Activated CD8-positive, alpha-beta memory T cell treated with anti-CD3 and anti-CD28 coated beads, Interleukin-2, amount 50 U/mL, for 1 hour (primary cell): Measurements from ENCODE around the gene TNFRSF21.
"Not testable (repeated sequence)": the region's sequence is repeated elsewhere in the genome, so short reads cannot be mapped to it uniquely, and the experiment has no call there.

ENCODE experiments used
- DNase-seq: peaks from one replicate; pipeline ENCODE4 v3.0.0-alpha.2; 2020; ENCODE audit errors: extremely low read depth

TNFRSF21 gene, protein sequence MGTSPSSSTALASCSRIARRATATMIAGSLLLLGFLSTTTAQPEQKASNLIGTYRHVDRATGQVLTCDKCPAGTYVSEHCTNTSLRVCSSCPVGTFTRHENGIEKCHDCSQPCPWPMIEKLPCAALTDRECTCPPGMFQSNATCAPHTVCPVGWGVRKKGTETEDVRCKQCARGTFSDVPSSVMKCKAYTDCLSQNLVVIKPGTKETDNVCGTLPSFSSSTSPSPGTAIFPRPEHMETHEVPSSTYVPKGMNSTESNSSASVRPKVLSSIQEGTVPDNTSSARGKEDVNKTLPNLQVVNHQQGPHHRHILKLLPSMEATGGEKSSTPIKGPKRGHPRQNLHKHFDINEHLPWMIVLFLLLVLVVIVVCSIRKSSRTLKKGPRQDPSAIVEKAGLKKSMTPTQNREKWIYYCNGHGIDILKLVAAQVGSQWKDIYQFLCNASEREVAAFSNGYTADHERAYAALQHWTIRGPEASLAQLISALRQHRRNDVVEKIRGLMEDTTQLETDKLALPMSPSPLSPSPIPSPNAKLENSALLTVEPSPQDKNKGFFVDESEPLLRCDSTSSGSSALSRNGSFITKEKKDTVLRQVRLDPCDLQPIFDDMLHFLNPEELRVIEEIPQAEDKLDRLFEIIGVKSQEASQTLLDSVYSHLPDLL

DNA sequence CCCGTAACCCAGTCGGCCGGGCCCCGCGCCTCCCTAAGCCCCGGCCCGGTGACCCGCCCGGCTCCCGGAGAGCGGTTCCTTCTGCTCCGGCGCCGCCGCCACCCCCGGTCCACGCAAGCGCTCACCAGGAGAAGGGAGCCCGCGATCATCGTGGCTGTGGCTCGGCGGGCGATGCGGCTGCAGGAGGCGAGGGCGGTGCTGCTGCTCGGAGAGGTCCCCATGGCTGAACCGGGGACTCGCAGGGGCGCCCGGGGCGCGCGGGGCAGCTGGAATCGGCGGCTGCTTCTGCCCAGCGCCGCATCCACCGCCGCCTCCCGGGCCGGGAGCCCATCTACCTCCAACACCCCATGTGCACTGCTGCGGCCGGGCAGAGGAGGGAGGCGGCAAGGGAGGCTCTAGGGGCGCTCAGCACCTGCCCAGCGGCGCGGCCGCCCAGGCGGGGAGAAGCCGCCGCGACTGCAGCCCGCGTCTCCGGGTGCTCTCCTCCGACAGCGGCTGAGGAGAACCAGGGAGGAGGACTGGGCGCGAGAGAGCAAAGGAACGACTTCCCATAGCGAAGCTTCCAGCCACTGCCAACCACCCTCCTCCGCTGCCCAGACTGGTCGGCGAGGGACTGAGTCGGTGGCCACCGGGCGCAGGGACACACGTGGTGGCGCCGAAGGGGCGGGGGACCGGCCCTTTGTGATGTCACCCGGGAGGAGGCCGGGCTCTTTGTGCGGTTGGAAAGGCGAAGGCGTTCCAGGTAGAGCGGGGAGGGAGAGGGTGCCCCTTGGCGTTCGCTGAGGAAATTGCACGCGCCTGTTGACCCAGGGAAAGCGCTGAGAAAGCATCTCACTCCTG, at the start of gene TNFRSF21:
TNFRSF21 (minus strand) TSS at position 615 of the 840 bp plus-strand sequence; CDS start at position 221, 394 bp downstream.
- DNase-seq = peak; percentile 32

DNA sequence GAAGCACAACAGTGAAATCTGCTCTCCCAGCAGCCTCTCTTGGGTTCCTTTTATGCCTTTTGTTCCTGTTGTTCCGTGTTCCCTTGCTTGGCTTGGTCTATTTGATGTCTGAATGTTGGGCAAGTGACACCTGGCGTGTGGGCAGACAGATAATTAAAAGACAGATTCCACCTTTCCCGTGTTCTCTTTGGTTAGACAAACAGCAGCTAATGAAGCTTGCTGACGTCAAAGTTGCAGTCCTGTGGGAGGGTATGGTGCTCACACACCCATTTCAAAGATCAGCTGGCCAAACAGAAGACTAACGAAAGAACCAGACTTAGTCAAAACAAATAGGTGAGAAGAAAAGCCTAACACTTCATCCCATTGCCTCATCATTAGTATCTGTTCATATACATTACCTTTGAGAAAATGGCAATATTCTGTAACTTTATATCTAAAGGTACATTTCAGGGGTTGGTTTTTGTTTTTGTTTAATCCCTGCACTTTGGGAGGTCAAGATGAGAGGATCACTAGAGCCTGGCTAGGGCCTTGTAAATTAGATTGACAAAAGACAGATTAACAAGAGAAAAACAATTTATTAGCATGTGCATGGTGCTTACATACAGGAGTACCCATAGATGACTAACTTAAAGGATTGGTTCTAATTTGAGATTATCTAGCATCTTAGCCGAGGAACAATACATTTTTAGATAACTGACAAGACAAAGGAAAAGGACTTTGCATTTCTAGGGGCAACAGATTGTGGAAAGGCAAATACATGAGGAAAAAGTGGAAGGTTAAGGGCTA, 48.9 kb upstream of the TNFRSF21 start:
- no peak for DNase-seq

DNA sequence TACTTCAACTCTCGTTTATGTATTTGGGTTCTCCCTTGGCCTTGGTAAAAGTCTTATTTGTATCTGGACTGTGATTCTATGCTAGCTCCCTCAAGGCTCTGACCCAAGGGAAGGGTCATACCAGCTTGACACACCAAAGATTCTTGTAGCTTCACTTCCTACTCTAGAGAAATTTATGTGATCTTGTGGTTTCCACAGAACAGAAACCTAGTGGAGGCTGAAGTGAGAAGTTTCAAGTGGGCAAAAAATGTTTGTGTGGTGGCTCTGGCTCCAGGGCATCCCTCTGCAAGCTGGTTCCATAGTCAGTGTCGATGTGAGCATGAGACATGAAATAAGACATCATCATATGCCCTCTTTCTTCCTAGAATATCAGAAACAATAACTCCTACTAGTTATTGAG, 48.1 kb upstream of the TNFRSF21 start:
- no peak for DNase-seq

DNA sequence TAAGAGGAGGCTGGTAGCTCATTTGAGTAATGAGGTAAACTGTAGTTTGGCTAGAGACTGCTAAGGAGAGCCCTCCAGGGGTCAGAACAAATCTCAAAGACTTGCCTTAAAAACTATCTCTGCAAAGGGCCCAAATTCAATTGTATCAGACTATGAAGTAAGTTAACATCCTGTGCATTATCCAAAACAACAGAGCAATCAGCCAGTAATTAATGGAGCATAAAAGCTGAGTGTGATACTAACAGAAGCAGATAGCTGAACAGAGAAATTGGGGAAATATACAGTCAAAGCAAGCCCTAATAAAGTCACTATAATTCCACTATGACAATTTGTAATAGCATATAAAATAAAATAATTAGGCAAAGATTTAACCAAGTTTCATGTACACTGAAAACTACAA, 45.8 kb upstream of the TNFRSF21 start:
- no peak for DNase-seq

DNA sequence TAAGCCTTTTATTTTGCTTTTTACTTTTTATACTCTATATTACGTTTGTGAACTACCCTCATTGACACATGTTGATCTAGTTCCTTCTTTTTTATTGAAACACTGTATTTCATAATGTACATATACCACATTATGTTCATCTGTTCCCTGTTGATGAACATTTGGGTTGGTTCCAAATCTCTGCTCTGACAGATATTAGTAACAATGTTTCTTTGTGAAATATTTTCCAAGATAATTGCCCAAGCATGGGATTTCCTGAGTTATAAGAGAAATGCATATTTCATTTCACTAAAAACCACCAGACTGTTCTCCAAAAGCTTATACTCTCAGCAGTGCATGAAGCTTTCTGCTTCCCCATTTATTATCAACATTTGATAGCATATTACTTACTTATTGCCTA, 44.2 kb upstream of the TNFRSF21 start:
- DNase-seq = no peak

DNA sequence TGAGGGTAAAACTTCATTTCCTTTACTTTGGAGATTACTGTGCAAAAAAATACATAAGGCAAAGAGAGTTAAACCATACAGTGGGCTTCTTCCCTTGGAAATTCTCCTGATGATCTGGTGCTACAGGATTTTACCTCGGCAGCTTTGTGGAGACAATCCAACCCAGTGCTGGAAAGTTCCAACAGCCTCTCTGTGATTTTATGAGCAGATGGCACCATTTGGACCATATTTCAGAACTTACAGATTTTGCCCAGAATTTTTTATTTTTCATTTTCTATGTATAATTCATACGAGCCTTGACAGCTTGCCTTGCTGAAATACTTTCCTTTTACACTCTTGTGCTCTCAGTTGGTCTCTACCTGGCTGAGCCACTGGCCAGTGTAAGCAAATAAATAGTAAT, 43.3 kb upstream of the TNFRSF21 start:
- DNase-seq = no peak

DNA sequence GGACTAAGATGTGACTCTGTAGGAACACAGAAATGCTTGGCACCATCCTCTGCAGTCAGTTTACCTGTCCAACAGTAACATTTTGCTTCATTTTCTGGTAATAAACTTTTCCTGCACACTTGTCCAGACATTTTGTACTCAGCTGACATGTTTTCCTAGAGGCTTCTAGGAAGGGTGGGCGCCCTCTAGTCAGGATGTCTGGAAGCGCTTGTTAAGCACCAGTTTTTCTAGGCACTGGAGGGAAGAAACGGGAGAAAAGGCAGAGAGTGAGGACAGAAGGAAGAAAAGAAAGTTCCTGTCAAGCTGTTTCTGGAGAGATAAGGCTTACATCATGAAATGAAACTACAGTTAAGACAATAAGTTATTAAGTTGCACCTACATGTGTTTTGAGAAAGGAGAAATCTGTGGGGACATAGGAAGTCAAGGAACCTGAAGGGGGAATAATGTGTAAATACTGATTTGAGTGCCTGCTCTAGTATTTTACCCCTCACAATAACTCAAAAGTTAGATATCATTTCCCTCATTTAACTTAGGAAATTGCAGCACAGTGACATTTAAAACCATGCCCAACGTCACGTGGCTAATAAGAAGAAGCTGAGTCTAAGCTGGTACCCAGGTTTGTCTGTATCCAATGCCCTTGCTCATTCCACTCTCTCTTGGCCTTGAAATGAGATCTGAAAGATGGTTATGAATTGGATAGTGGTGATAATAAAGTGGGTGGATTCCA, 42.7 kb upstream of the TNFRSF21 start:
- DNase-seq = no peak

DNA sequence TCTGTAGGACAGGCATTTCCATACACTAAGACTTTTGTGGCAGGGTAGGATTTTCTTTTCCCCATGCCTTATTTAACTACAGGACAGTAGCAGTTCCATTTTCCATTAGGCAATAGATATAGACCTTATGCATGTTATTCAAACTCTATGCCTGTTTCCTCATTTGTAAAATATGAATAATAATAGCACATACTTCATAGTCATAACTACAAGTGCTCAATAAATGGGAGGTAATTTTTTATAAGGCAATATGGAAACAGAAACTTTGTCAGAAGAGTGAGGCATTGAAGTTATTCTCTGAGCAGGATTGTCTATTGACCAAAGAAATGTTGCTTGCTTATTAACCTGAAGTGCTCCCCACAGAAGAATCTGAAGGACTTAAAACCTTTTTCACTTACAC, 41.9 kb upstream of the TNFRSF21 start:
- no peak for DNase-seq

DNA sequence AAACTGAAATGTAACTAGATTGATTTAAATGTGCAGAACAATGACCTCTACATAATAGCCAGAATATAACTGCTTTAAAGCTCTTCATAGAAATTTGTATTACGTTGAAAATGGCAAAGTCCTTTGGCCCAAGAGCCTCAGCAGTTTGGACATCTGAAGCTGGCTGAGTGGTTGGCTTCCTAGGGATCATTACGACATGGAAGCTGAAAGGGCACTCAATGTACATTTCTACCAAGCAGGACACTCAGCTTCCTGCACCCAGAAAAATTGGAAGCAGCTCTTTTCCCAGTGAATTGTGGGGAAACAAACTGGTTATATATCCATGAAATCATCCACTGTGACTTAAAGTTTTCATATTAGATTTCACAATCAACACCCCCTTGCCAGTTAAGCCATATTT, 40.2 kb upstream of the TNFRSF21 start:
- DNase-seq = no peak

DNA sequence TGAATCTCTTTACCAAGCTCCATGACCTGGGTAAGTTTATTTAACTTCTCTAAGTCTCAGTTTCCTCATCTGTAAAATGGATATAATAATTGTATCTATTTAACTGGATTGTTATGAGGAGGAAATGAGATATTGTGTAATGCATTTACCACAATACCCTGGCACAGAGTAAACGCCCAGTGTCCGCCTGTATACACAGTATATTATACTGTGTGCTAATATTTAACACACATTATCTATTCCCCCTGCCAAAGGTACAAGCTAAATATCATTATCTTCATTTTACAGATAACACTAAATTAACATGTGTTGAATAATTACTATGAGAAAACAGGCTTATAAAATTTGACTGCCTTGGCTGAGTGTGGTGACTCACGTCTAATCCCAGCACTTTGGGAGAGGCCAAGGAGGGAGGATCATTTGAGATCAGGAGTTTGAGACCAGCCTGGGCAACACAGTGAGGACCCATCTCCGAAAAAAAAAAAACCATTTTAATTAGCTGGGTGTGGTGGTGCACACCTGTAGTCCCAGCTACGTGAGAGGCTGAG, 38.7 kb upstream of the TNFRSF21 start:
- DNase-seq = no peak

DNA sequence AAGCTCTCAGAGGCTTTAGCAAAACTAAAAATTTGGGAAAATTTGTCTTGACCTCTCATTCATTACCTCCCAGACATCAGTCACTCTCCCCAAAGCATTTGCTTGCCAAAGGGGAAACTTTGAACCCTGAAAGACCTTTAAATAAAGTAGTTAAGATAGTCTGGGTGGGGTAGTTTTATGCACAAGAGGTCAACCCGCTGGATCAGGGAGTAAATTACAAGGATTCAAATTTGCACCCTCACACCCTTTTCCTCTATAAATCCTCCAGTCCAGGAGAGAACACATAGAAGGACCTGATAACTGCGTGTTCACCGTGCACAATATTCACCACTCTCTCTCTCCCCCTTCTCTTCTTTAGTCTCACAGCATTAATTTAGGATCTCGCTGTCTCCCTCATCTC, 36.1 kb upstream of the TNFRSF21 start:
- no peak for DNase-seq

DNA sequence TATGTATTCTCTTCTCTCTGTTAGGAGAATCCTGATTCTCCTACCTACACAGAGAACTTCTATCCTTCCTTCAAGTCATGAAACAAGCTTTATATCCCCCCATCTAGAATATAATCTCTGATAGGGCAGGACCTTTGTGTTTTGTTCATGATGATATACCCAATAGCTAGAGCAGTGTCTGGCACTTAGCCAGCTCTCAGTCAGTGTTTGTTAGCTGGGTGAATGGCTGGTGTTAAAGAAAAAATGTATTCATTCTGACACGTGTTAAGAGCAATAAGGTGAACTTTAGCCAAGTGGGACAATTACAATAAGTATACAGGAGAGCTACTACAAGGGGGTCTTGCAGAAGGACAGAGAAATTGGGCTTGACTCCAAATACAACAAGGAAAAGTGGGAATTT, 34.3 kb upstream of the TNFRSF21 start:
- DNase-seq = no peak

DNA sequence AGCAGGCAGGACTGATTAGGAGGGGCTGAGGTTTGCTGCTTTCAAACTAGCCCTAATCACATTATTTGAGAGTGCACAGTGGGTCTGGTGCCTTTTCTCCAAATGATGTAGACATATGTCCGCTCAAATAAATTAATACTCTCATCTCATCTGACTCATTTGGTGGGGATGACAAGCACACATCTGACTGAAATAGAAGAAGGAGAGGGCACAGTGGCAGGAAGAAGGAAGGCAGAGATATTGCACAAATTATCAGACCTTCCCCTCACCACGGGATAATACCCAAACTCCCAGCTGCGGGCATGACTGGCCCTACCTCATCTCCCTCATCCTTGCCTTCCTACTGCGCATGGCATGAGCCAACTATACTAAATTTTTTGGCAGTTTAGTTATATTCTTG, 33.9 kb upstream of the TNFRSF21 start:
- DNase-seq = no peak

DNA sequence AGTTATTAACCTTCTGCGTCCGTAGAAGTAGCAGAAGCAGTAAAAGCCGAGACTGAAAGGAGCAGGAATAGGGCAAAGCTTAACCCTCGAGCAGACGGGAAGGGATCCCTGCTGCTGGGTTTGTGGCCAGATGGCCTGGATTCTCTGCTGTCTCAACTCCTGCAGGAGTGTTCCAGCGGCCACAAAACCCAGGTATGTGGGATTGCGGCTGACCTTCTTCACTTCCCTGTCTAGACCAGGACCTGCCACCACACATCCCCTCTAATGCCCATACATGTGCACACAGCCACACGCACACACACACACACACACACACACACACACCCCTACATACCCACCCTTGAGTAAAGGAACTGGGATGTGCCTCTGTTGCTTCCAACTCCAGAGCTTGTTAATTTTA, 33.1 kb upstream of the TNFRSF21 start:
- DNase-seq = no peak

DNA sequence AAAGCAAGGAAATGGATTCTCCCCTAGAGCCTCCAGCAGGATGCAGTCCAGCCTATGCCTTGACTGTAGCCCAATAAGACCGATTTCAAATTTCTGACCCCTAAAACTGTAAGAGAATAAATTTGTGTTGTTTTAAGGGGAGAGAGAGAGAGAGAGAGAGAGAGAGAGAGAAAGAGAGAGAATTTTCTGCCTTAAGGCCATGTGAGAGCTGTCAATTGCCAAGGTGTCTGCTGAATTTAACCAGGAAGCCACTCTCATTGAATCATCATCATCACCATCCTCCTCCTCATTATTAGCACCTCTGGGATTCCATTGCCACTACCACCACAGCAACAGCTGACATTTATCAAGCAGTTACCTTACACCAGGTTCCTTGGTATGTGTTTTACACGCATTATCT, 27.8 kb upstream of the TNFRSF21 start:
- no peak for DNase-seq

DNA sequence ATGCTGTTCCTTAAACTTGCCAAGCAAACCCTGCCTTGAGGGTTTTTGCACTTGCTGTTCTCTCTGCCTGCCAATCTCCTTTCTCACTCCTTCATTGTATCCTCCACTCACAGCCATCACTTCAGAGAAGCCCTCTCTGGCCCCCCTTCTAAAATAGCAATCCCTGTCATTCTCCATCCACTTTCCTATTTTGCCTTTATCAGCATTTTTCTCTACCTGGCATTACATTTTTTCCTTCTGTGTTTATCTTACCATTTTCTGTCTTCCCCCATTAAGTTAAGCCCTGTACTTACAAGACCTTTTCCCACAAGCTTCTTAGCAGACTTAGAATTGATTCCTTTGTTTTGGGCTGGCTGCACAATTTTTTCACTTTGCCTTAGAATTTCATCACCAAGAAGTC, 26.6 kb upstream of the TNFRSF21 start:
- DNase-seq = no peak

DNA sequence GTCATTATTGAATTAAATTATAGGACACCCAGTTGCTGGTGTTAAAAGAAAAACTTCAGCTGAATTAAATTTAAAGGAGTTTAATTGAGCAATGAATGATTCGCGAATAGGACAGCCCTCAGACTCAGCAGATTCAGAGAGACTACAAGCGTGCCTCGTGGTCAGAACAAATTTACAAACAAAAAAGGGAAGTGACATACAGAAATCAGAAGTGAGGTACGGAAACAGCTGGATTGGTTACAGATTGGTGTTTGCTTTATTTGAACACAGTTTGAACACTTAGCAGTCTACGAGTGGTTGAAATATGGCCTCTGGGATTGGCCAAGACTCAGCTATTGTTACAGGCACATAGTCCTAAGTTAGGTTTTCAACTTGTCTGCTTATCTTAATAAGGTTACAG, 25.8 kb upstream of the TNFRSF21 start:
- no peak for DNase-seq

DNA sequence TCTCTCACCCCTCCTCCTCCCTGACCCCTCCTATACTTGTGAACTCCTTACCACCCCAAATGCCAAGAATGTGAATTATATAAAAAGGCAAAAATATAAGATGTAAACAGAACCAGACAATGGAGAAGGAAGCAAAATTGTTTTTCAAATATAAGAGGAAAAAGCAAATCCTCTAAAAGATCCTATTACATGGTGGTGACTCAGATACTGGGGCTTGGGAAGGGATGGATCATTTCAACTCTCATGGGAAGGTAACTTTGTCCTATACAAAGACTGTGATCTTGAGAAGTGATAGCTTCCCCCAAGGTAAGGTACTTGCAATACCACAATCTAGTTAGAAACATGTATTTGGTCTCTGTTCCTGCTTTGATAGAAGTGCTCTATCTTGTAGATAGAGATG, 24.6 kb upstream of the TNFRSF21 start:
- DNase-seq = no peak

DNA sequence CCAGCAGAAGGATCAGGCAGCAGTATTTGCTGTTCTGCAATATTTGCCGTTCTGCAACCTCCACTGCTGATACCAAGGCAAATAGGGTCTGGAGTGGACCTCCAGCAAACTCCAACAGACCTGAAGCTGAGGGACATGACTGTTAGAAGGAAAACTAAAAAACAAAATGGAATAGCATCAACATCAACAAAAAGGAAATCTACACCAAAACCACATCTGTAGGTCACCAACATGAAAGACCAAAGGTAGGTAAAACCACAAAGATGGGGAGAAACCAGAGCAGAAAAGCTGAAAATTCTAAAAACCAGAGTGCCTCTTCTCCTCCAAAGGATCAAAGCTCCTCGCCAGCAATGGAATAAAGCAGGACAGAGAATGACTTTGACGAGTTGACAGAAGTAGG, 18.9 kb upstream of the TNFRSF21 start:
- not testable (repeated sequence) for DNase-seq

DNA sequence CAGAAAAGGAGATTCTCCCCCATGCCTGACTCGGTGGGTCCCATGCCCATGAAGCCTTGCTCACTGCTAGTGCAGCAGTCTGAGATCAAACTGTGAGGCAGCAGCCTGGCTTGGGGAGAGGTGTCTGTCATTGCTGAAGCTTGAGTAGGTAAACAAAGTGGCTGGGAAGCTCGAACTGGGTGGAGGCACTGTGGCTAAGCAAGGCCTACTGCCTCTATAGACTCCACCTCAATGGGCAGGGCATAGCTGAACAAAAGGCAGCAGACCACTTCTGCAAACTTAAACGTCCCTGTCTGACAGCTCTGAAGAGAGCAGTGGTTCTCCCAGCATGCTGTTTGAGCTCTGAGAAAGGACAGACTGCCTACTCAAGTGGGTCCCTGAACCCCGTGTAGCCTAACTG, 18.4 kb upstream of the TNFRSF21 start:
- DNase-seq = not testable (repeated sequence)

DNA sequence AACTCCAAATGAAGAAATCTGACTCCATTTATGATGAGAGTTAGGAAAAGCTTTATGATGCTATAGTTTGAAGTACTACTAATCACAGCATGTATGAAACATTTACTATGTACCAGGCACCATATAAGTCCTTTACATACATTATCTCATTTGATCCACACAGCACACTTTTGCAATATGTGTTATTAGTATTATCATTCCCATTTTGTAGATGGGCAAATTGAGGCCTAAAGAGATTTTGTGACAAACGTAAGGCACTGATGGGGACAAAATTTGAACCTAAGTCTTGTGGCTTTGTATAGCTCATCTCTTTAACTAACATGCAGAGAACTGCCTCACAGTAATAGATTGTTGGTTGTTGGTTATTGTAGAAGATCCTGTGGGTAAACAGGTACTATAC, 14.2 kb upstream of the TNFRSF21 start:
- DNase-seq = no peak
